IMR-90 (cell line): ENCODE results near the gene CLDN25. TPM values are rescaled to one million over a fixed set of nuclear protein-coding genes. Genes with fewer than 3 reads are reported as not detected.

ENCODE experiments used
- ATAC-seq: fragments of 200-7000 bp; cut with Tn5 transposase; 2 replicates; pipeline ENCODE4 v1.9.1; 2020; ENCODE audit warnings: low read depth, mild to moderate bottlenecking, moderate library complexity
- BruUV-seq: library from RNA; stranded (reverse); fragments of 400-500 nt; replicated peaks from 2 replicates; lab custom pipeline; 2021; lab: Mats Ljungman, UMichigan
- CTCF ChIA-PET: fragments of 300-600 bp; formaldehyde crosslinking; extraction: SDS; loops from one replicate; lab custom pipeline; 2021; ENCODE audit warnings: antibody characterized with exemption; lab: Yijun Ruan, JAX
- POLR2A ChIA-PET: fragments of 300-600 bp; sonication (Branson Sonifier 250); formaldehyde crosslinking; loops from one replicate; lab custom pipeline; 2022; ENCODE audit warnings: antibody characterized with exemption; ENCODE audit not compliant: unreplicated experiment; lab: Charles Lee
- DNase-seq: peaks from one replicate; pipeline ENCODE4 v3.0.0; 2013
- H2AFZ ChIP-seq: replicated peaks from 2 replicates; pipeline ENCODE3; 2013; ENCODE audit warnings: low read length, mild to moderate bottlenecking; ENCODE audit not compliant: poor library complexity
- H2AK5ac ChIP-seq: 2 replicates; pipeline ENCODE4 v1.6.1; 2013; ENCODE audit warnings: low read depth, low read length, inconsistent platforms
- H2AK9ac ChIP-seq: replicated peaks from 2 replicates; pipeline ENCODE3; 2013; ENCODE audit warnings: mild to moderate bottlenecking, low read depth, low read length, moderate library complexity; ENCODE audit not compliant: poor library complexity
- H2BK120ac ChIP-seq: 2 replicates; pipeline ENCODE4 v1.6.1; 2013; ENCODE audit warnings: low read depth, low read length, inconsistent platforms
- H2BK15ac ChIP-seq: 3 replicates; pipeline ENCODE4 v1.6.1; 2013; ENCODE audit warnings: low read depth, low read length, inconsistent platforms
- H2BK20ac ChIP-seq: 2 replicates; pipeline ENCODE4 v1.6.1; 2013; ENCODE audit warnings: low read depth, mild to moderate bottlenecking, inconsistent platforms, low read length, moderate library complexity
- H2BK5ac ChIP-seq: 2 replicates; pipeline ENCODE4 v1.6.1; 2013; ENCODE audit warnings: mild to moderate bottlenecking, low read depth, low read length, inconsistent platforms; ENCODE audit not compliant: poor library complexity, severe bottlenecking
- H3K14ac ChIP-seq: replicated peaks from 2 replicates; pipeline ENCODE4 v1.6.1; 2013; ENCODE audit warnings: low read depth, low read length, inconsistent platforms
- H3K18ac ChIP-seq: 2 replicates; pipeline ENCODE4 v1.6.1; 2013; ENCODE audit warnings: low read depth, low read length, control low read depth
- H3K23ac ChIP-seq: 2 replicates; pipeline ENCODE4 v1.6.1; 2013; ENCODE audit warnings: low read depth, low read length, inconsistent platforms
- H3K27ac ChIP-seq: 2 replicates; pipeline ENCODE4 v1.5.1; 2013; ENCODE audit warnings: mild to moderate bottlenecking, control low read depth, low read length; ENCODE audit not compliant: insufficient read depth
- H3K27me3 ChIP-seq: 2 replicates; pipeline ENCODE4 v1.6.1; 2013; ENCODE audit warnings: low read length; ENCODE audit not compliant: control insufficient read depth, insufficient read depth
- H3K36me3 ChIP-seq: 2 replicates; pipeline ENCODE4 v1.6.1; 2013; ENCODE audit warnings: low read length, mixed read lengths; ENCODE audit not compliant: control insufficient read depth, insufficient read depth
- H3K4ac ChIP-seq: 2 replicates; pipeline ENCODE4 v1.6.1; 2013; ENCODE audit warnings: low read depth, low read length, inconsistent platforms
- H3K4me1 ChIP-seq: 2 replicates; pipeline ENCODE4 v1.6.1; 2013; ENCODE audit warnings: low read length, mixed read lengths; ENCODE audit not compliant: control insufficient read depth, insufficient read depth
- H3K4me2 ChIP-seq: 2 replicates; pipeline ENCODE4 v1.6.1; 2013; ENCODE audit warnings: low read depth, mild to moderate bottlenecking, control low read depth, low read length, moderate library complexity
- H3K4me3 ChIP-seq: 2 replicates; pipeline ENCODE4 v1.5.1; 2013; ENCODE audit warnings: low read depth, mild to moderate bottlenecking, control low read depth, low read length, moderate library complexity; ENCODE audit not compliant: insufficient read depth
- H3K56ac ChIP-seq: 2 replicates; pipeline ENCODE4 v1.6.1; 2013; ENCODE audit warnings: low read length, inconsistent platforms; ENCODE audit not compliant: insufficient read depth; ENCODE audit errors: extremely low read depth
- H3K79me1 ChIP-seq, 2 experiments: 2 replicates each; pipeline ENCODE4 v1.6.1; 2013; ENCODE audit warnings: low read length in 2 of 2, inconsistent platforms in 1 of 2, low read depth in 1 of 2
- H3K9ac ChIP-seq: 2 replicates; pipeline ENCODE4 v1.6.1; 2013; ENCODE audit warnings: low read depth, low read length, control low read depth
- H3K9me1 ChIP-seq: 2 replicates; pipeline ENCODE4 v1.6.1; 2013; ENCODE audit warnings: low read length, inconsistent platforms; ENCODE audit not compliant: insufficient read depth
- H3K9me3 ChIP-seq: 2 replicates; pipeline ENCODE4 v1.6.1; 2013; ENCODE audit warnings: low read length; ENCODE audit not compliant: control insufficient read depth, insufficient read depth
- H4K20me1 ChIP-seq: 2 replicates; pipeline ENCODE4 v1.6.1; 2013; ENCODE audit warnings: low read length, inconsistent platforms; ENCODE audit not compliant: insufficient read depth
- H4K5ac ChIP-seq: 2 replicates; pipeline ENCODE4 v1.6.1; 2013; ENCODE audit warnings: mild to moderate bottlenecking, low read depth, low read length, control low read depth
- H4K8ac ChIP-seq, 2 experiments: 2 replicates each; pipeline ENCODE4 v1.6.1; 2013; ENCODE audit warnings: low read depth in 2 of 2, low read length in 2 of 2, control low read depth in 1 of 2, inconsistent platforms in 1 of 2
- H4K91ac ChIP-seq: 2 replicates; pipeline ENCODE4 v1.6.1; 2013; ENCODE audit warnings: low read depth, low read length, inconsistent platforms; ENCODE audit not compliant: insufficient read depth
- CEBPB ChIP-seq: IDR thresholded peaks from 2 replicates; pipeline ENCODE4 v1.6.1; 2012; ENCODE audit warnings: low read depth, low read length, improper control_type of control experiment
- CHD1 ChIP-seq: IDR thresholded peaks from 2 replicates; pipeline ENCODE4 v1.6.1; 2012; ENCODE audit warnings: low read depth, low read length, improper control_type of control experiment
- CTCF ChIP-seq: conservative IDR thresholded peaks from 2 replicates; pipeline ENCODE4 v1.5.1; 2012; ENCODE audit warnings: mild to moderate bottlenecking, low read depth, low read length, improper control_type of control experiment
- ELK1 ChIP-seq: fragments of 150-350 bp; IDR thresholded peaks from 2 replicates; pipeline ENCODE4 v1.6.1; 2016; ENCODE audit warnings: low read depth, mild to moderate bottlenecking, low read length, moderate library complexity, borderline replicate concordance
- FOS ChIP-seq: fragments of 150-350 bp; IDR thresholded peaks from 2 replicates; pipeline ENCODE4 v1.6.1; 2016; ENCODE audit warnings: low read depth, low read length
- MAFK ChIP-seq: IDR thresholded peaks from 2 replicates; pipeline ENCODE4 v1.6.1; 2012; ENCODE audit warnings: low read depth, low read length, improper control_type of control experiment
- MAZ ChIP-seq: IDR thresholded peaks from 2 replicates; pipeline ENCODE4 v1.6.1; 2012; ENCODE audit warnings: low read depth, mild to moderate bottlenecking, low read length, improper control_type of control experiment, moderate library complexity, borderline replicate concordance
- MXI1 ChIP-seq: IDR thresholded peaks from 2 replicates; pipeline ENCODE4 v1.6.1; 2012; ENCODE audit warnings: low read depth, mild to moderate bottlenecking, low read length, moderate library complexity, borderline replicate concordance
- NFE2L2 ChIP-seq: fragments of 150-350 bp; IDR thresholded peaks from 2 replicates; pipeline ENCODE4 v1.6.1; 2016; ENCODE audit warnings: low read depth, mild to moderate bottlenecking, low read length
- POLR2A ChIP-seq: IDR thresholded peaks from 2 replicates; pipeline ENCODE4 v1.6.1; 2012; ENCODE audit warnings: mild to moderate bottlenecking, low read depth, low read length
- RCOR1 ChIP-seq: IDR thresholded peaks from 2 replicates; pipeline ENCODE4 v1.6.1; 2012; ENCODE audit warnings: mild to moderate bottlenecking, low read length, improper control_type of control experiment; ENCODE audit not compliant: insufficient replicate concordance
- RFX5 ChIP-seq: IDR thresholded peaks from 2 replicates; pipeline ENCODE4 v1.8.0; 2012; ENCODE audit warnings: low read depth, mild to moderate bottlenecking, low read length, moderate library complexity
- SMC3 ChIP-seq: fragments of 150-350 bp; IDR thresholded peaks from 2 replicates; pipeline ENCODE4 v1.6.1; 2016; ENCODE audit warnings: low read depth, mild to moderate bottlenecking, antibody characterized with exemption, low read length, moderate library complexity
- WGBS, 2 experiments: methylation state at CpG; one replicate each; pipeline versions ENCODE4 v1.1.5 to v1.1.7; 2013; ENCODE audit warnings: missing lambda C conversion rate in 2 of 2; ENCODE audit not compliant: insufficient read length in 1 of 2; ENCODE audit errors: extremely low coverage in 2 of 2; 5-methylcytosine and 5-hydroxymethylcytosine counted together
- dilution Hi-C: fragments of 300-500 bp; cut with HindIII; formaldehyde crosslinking; loops from one replicate; pipeline ENCODE4 v1.14.3; 2018; ENCODE audit warnings: low sequenced_read_pairs; ENCODE audit not compliant: unreplicated experiment
- in situ Hi-C: fragments of 300-500 bp; cut with MboI; formaldehyde crosslinking; loops from 3 replicates; pipeline ENCODE4 v1.14.3; 2019; ENCODE audit warnings: low sequenced_read_pairs, inconsistent platforms, mixed read lengths
- intact Hi-C: fragments of 100-400 bp; cut with micrococcal nuclease; formaldehyde crosslinking; loops from 2 replicates; pipeline ENCODE4 v1.10.0; 2022
- polyA plus RNA-seq, 3 experiments: library from polyadenylated mRNA; depleted of rRNA; stranded (reverse); fragments of >200 nt; gene quantifications; 2 replicates each; pipeline ENCODE4 v1.2.3, GENCODE V29; 2012; ENCODE audit warnings: low replicate concordance in 1 of 3
- total RNA-seq: library from RNA; depleted of rRNA; stranded (reverse); fragments of >200 nt; gene quantifications from 2 replicates; pipeline ENCODE4 v1.2.3, GENCODE V29; 2012
- TF ChIP-seq, protein P1 (sequence below): fragments of 150-350 bp; IDR thresholded peaks from 2 replicates; pipeline ENCODE4 v1.6.1; 2017; ENCODE audit warnings: mild to moderate bottlenecking, antibody characterized with exemption, low read length, low read depth

Gene CLDN25
- total and polyA plus RNA-seq, 2 of the 4 experiments (the other 2 are of a cell fraction): not detected

DNA sequence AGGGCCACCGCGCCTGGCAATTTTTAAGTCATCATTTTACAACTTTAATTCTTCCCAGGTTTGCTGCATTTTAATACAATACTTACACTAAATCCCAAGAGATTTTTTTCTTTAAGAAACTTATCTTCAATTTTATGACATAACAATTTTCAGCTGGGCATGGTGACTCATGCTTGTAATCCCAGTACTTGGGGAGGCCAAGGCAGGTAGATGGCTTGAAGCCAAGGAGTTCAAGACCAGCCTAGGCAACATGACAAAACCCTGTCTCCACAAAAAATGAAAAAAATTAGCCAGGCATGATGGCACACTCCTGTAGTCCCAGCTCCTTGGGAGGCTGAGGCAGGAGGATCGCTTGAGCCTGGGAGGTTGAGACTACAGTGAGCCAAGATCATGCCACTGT is 38.8 kb downstream of the CLDN25 start:
- Histone ChIP-seq H3K27me3 (no peaks in the 10 kb centered on the region), H2BK15ac (no peak overlapping the region), H3K27ac (no peak overlapping the region), H3K4me3 (no peak overlapping the region), H2AFZ (no peak overlapping the region), H4K91ac (no peak overlapping the region), H3K23ac (no peak overlapping the region), H4K5ac (no peak overlapping the region), H2AK9ac (no peak overlapping the region), H3K14ac (no peak overlapping the region), H3K18ac (no peak overlapping the region), H3K36me3 (peaks cover 18% of the 10 kb centered on the region), H2BK120ac (no peak overlapping the region), H4K8ac (no peak overlapping the region), H4K20me1 (no peaks in the 10 kb centered on the region), H3K56ac (no peak overlapping the region), H3K4me1 (no peaks in the 10 kb centered on the region), H2BK5ac (no peak overlapping the region), H3K4me2 (no peak overlapping the region), H3K9me3 (no peaks in the 10 kb centered on the region), H3K79me1 (no peaks in the 10 kb centered on the region), H3K9me1 (no peaks in the 10 kb centered on the region; the same call in 1 of the 2 replicates), H2BK20ac (no peak overlapping the region), H3K4ac (no peak overlapping the region), H3K9ac (no peak overlapping the region), H2AK5ac (no peak overlapping the region)
- ATAC-seq (no peak), DNase-seq (no peak)
- in situ Hi-C loops (no loop called here), intact Hi-C loops (no loop called here), dilution Hi-C loops (no loop called here)
- WGBS, 2 experiments: no CpG with 5 or more reads among the region's 3 CpGs
- TF ChIP-seq RFX5: no peak
- TF ChIP-seq, protein P1, sequence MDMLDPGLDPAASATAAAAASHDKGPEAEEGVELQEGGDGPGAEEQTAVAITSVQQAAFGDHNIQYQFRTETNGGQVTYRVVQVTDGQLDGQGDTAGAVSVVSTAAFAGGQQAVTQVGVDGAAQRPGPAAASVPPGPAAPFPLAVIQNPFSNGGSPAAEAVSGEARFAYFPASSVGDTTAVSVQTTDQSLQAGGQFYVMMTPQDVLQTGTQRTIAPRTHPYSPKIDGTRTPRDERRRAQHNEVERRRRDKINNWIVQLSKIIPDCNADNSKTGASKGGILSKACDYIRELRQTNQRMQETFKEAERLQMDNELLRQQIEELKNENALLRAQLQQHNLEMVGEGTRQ: no peak
- no peak for TF ChIP-seq CEBPB
- no peak for TF ChIP-seq FOS
- no peak for TF ChIP-seq SMC3
- TF ChIP-seq CHD1: no peak
- no peak for TF ChIP-seq POLR2A
- TF ChIP-seq MAFK: no peak
- TF ChIP-seq CTCF: no peak
- TF ChIP-seq NFE2L2: no peak
- TF ChIP-seq RCOR1: no peak
- no peak for TF ChIP-seq MXI1
- TF ChIP-seq ELK1: no peak
- no peak for TF ChIP-seq MAZ
- CTCF ChIA-PET: no interaction called here
- BruUV-seq: no TSS peak
- POLR2A ChIA-PET: no interaction called here
